ENCODE measurements around the gene NUP188.

Gene NUP188, protein sequence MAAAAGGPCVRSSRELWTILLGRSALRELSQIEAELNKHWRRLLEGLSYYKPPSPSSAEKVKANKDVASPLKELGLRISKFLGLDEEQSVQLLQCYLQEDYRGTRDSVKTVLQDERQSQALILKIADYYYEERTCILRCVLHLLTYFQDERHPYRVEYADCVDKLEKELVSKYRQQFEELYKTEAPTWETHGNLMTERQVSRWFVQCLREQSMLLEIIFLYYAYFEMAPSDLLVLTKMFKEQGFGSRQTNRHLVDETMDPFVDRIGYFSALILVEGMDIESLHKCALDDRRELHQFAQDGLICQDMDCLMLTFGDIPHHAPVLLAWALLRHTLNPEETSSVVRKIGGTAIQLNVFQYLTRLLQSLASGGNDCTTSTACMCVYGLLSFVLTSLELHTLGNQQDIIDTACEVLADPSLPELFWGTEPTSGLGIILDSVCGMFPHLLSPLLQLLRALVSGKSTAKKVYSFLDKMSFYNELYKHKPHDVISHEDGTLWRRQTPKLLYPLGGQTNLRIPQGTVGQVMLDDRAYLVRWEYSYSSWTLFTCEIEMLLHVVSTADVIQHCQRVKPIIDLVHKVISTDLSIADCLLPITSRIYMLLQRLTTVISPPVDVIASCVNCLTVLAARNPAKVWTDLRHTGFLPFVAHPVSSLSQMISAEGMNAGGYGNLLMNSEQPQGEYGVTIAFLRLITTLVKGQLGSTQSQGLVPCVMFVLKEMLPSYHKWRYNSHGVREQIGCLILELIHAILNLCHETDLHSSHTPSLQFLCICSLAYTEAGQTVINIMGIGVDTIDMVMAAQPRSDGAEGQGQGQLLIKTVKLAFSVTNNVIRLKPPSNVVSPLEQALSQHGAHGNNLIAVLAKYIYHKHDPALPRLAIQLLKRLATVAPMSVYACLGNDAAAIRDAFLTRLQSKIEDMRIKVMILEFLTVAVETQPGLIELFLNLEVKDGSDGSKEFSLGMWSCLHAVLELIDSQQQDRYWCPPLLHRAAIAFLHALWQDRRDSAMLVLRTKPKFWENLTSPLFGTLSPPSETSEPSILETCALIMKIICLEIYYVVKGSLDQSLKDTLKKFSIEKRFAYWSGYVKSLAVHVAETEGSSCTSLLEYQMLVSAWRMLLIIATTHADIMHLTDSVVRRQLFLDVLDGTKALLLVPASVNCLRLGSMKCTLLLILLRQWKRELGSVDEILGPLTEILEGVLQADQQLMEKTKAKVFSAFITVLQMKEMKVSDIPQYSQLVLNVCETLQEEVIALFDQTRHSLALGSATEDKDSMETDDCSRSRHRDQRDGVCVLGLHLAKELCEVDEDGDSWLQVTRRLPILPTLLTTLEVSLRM (N-terminal part only)
- total RNA-seq, result 62.9 to 85.4 (median 81.6) reads per million in 3 donors

GRCh38 chr9:128947527-128948301 is at the start of gene NUP188, which contains the start of gene DOLK:
TSS of gene NUP188 (plus strand) at chr9:128947699. CDS start at chr9:128947720, 21 bp downstream.
TSS of gene DOLK (minus strand) at chr9:128947603. CDS start at chr9:128947303, 300 bp downstream.
- Histone ChIP-seq H3K36me3 (ENCODE audit: control insufficient read depth, insufficient read depth, low read length) (peaks cover 6% of the 10 kb centered on the region), H3K27me3 (replicated peaks; ENCODE audit: control insufficient read depth, insufficient read depth, low read length, poor library complexity, severe bottlenecking) (no peaks in the 10 kb centered on the region), H3K27ac (ENCODE audit: insufficient read depth, low read length, poor library complexity, severe bottlenecking) (peak within 1 kb of the TSS; percentile 87), H3K4me3 (ENCODE audit: insufficient read depth, low read depth, low read length, poor library complexity, severe bottlenecking) (peak within 1 kb of the TSS; percentile 85), H3K9me3 (ENCODE audit: control insufficient read depth, low read length) (no peaks in the 10 kb centered on the region), H3K4me1 (ENCODE audit: control insufficient read depth, insufficient read depth, low read length, poor library complexity, severe bottlenecking) (peaks cover 13% of the 10 kb centered on the region)
- DNase-seq, result peak; percentile 95 to 98 (median 97)

DNA sequence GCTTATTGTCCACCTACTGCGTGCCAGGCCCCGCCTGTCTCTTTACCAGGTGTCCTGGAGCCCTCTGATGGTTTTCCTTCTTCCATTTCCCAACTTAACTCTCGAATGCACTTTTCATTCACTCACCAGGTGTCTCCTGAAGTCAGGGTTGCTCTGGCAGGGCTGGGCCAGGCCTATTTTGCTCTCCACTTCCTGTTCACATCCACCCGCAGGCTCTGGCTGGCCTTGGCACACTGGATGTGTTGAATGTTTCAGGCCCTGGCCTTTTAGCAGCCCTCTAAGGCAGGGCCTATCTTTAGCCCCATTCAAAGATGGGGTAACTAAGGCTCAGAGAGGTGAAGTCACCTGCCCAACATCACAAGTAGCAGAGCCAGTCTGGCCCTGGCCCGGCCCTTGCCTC is 49.1 kb upstream of the NUP188 start:
- H3K9me3 ChIP-seq (ENCODE audit: control insufficient read depth, low read length), result no peaks in the 10 kb centered on the region
- H3K4me1 ChIP-seq (ENCODE audit: control insufficient read depth, insufficient read depth, low read length, poor library complexity, severe bottlenecking), result peaks cover 77% of the 10 kb centered on the region
- DNase-seq, result no peak
- H3K27ac ChIP-seq (ENCODE audit: insufficient read depth, low read length, poor library complexity, severe bottlenecking), result peak overlapping the region; percentile 63
- H3K27me3 ChIP-seq (replicated peaks; ENCODE audit: control insufficient read depth, insufficient read depth, low read length, poor library complexity, severe bottlenecking), result no peaks in the 10 kb centered on the region
- no peak overlapping the region for H3K4me3 ChIP-seq (ENCODE audit: insufficient read depth, low read depth, low read length, poor library complexity, severe bottlenecking)
- peaks cover 6% of the 10 kb centered on the region for H3K36me3 ChIP-seq (ENCODE audit: control insufficient read depth, insufficient read depth, low read length)

DNA sequence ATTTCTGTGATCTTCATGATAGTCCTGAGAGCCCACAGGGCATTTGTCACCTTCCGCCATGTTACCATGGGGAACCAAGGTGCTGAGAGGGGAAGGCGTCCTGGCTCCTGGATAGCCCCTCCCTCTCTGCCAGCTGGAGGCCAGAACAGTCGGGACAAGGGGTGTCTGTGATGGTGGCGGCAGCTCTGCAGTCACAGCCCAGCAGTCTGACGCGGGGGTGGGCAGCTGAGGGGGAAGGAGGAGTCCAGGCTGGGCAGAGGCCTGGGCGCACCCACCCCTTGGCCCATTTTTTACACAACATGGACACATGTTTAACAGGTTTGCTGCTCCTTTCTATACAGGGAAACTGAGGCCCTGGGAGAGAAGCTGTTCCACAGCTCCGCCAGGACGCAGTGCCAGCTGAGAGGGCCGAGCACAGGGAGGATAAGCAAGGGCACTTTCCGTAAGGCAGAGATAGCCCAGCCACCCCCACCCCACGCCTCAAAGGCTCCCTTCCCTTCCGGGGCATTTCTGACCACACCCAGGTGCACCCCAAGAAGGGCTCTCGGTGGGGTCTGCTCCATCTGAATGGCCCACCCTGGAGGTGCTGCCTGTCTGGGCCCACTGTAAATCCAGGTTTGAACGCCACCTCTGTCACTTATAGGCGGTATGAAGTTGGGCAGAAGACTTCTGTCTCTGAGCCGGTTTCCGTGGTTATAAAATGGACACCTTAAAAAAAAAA is 48.5 kb upstream of the NUP188 start:
- peak overlapping the region; percentile 16 for H3K4me3 ChIP-seq (ENCODE audit: insufficient read depth, low read depth, low read length, poor library complexity, severe bottlenecking)
- DNase-seq, result no peak
- H3K27me3 ChIP-seq (replicated peaks; ENCODE audit: control insufficient read depth, insufficient read depth, low read length, poor library complexity, severe bottlenecking), result no peaks in the 10 kb centered on the region
- H3K27ac ChIP-seq (ENCODE audit: insufficient read depth, low read length, poor library complexity, severe bottlenecking), result peak overlapping the region; percentile 63
- H3K4me1 ChIP-seq (ENCODE audit: control insufficient read depth, insufficient read depth, low read length, poor library complexity, severe bottlenecking), result peaks cover 82% of the 10 kb centered on the region
- peaks cover 6% of the 10 kb centered on the region for H3K36me3 ChIP-seq (ENCODE audit: control insufficient read depth, insufficient read depth, low read length)
- H3K9me3 ChIP-seq (ENCODE audit: control insufficient read depth, low read length), result no peaks in the 10 kb centered on the region

GRCh38 chr9:128899566-128900322 is 47.8 kb upstream of the NUP188 start:
- peak overlapping the region; percentile 16 for H3K4me3 ChIP-seq (ENCODE audit: insufficient read depth, low read depth, low read length, poor library complexity, severe bottlenecking)
- no peaks in the 10 kb centered on the region for H3K9me3 ChIP-seq (ENCODE audit: control insufficient read depth, low read length)
- peaks cover 82% of the 10 kb centered on the region for H3K4me1 ChIP-seq (ENCODE audit: control insufficient read depth, insufficient read depth, low read length, poor library complexity, severe bottlenecking)
- H3K27me3 ChIP-seq (replicated peaks; ENCODE audit: control insufficient read depth, insufficient read depth, low read length, poor library complexity, severe bottlenecking), result no peaks in the 10 kb centered on the region
- H3K36me3 ChIP-seq (ENCODE audit: control insufficient read depth, insufficient read depth, low read length), result peaks cover 6% of the 10 kb centered on the region
- H3K27ac ChIP-seq (ENCODE audit: insufficient read depth, low read length, poor library complexity, severe bottlenecking), result peak overlapping the region; percentile 63
- DNase-seq, result no peak

- Histone ChIP-seq H3K4me3 (ENCODE audit: insufficient read depth, low read depth, low read length, poor library complexity, severe bottlenecking) (no peak overlapping the region), H3K4me1 (ENCODE audit: control insufficient read depth, insufficient read depth, low read length, poor library complexity, severe bottlenecking) (peaks cover 72% of the 10 kb centered on the region), H3K27ac (ENCODE audit: insufficient read depth, low read length, poor library complexity, severe bottlenecking) (peak overlapping the region; percentile 82), H3K36me3 (ENCODE audit: control insufficient read depth, insufficient read depth, low read length) (no peaks in the 10 kb centered on the region), H3K27me3 (replicated peaks; ENCODE audit: control insufficient read depth, insufficient read depth, low read length, poor library complexity, severe bottlenecking) (no peaks in the 10 kb centered on the region), H3K9me3 (ENCODE audit: control insufficient read depth, low read length) (no peaks in the 10 kb centered on the region)
- DNase-seq, result no peak
Observed at GRCh38 chr9:128901379-128901778, 46.1 kb upstream of the NUP188 start.

- Histone ChIP-seq H3K4me1 (ENCODE audit: control insufficient read depth, insufficient read depth, low read length, poor library complexity, severe bottlenecking) (peaks cover 75% of the 10 kb centered on the region), H3K36me3 (ENCODE audit: control insufficient read depth, insufficient read depth, low read length) (peaks cover 2% of the 10 kb centered on the region), H3K4me3 (ENCODE audit: insufficient read depth, low read depth, low read length, poor library complexity, severe bottlenecking) (no peak overlapping the region), H3K9me3 (ENCODE audit: control insufficient read depth, low read length) (no peaks in the 10 kb centered on the region), H3K27ac (ENCODE audit: insufficient read depth, low read length, poor library complexity, severe bottlenecking) (peak overlapping the region; percentile 82), H3K27me3 (replicated peaks; ENCODE audit: control insufficient read depth, insufficient read depth, low read length, poor library complexity, severe bottlenecking) (no peaks in the 10 kb centered on the region)
- no peak for DNase-seq
Observed at GRCh38 chr9:128901822-128902221, 45.7 kb upstream of the NUP188 start.

GRCh38 chr9:128902351-128903078 is 45.0 kb upstream of the NUP188 start:
- no peaks in the 10 kb centered on the region for H3K27me3 ChIP-seq (replicated peaks; ENCODE audit: control insufficient read depth, insufficient read depth, low read length, poor library complexity, severe bottlenecking)
- H3K4me1 ChIP-seq (ENCODE audit: control insufficient read depth, insufficient read depth, low read length, poor library complexity, severe bottlenecking), result peaks cover 70% of the 10 kb centered on the region
- peak overlapping the region; percentile 48 for H3K4me3 ChIP-seq (ENCODE audit: insufficient read depth, low read depth, low read length, poor library complexity, severe bottlenecking)
- DNase-seq, result peak; percentile 71 to 76 (median 73)
- peak overlapping the region; percentile 82 for H3K27ac ChIP-seq (ENCODE audit: insufficient read depth, low read length, poor library complexity, severe bottlenecking)
- H3K9me3 ChIP-seq (ENCODE audit: control insufficient read depth, low read length), result no peaks in the 10 kb centered on the region
- peaks cover 7% of the 10 kb centered on the region for H3K36me3 ChIP-seq (ENCODE audit: control insufficient read depth, insufficient read depth, low read length)

DNA sequence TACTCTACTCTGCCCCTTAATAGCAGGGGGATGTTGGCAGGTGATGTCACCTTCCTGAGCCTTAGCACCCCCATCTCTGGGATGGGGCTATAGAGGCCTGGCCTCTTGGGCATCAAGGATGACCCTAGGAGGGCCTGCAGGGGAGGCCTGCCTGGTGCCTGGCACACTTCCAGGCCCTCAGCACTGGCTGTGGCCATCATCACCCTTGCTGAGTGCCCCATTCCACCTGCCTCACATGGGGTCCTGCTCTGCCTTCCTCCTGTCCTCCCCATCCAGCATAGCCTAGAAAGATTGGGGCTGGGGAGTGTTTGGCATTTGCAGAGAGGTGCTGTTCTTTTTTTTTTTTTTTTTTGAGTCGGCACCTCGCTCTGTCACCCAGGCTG is 44.4 kb upstream of the NUP188 start:
- Histone ChIP-seq H3K9me3 (ENCODE audit: control insufficient read depth, low read length) (no peaks in the 10 kb centered on the region), H3K4me1 (ENCODE audit: control insufficient read depth, insufficient read depth, low read length, poor library complexity, severe bottlenecking) (peaks cover 65% of the 10 kb centered on the region), H3K27ac (ENCODE audit: insufficient read depth, low read length, poor library complexity, severe bottlenecking) (peak overlapping the region; percentile 82), H3K27me3 (replicated peaks; ENCODE audit: control insufficient read depth, insufficient read depth, low read length, poor library complexity, severe bottlenecking) (no peaks in the 10 kb centered on the region), H3K4me3 (ENCODE audit: insufficient read depth, low read depth, low read length, poor library complexity, severe bottlenecking) (peak overlapping the region; percentile 48), H3K36me3 (ENCODE audit: control insufficient read depth, insufficient read depth, low read length) (peaks cover 12% of the 10 kb centered on the region)
- DNase-seq, result no peak
